Choroid plexus epithelial cell (primary cell): Measurements from ENCODE around the gene LRRC59.

Source experiments
- DNase-seq: peaks from one replicate; pipeline ENCODE4 v3.0.0-alpha.2; 2010; ENCODE audit warnings: low read depth
- H3K4me3 ChIP-seq: 2 replicates; pipeline ENCODE4 v1.5.1; 2011; ENCODE audit warnings: low read depth, mild to moderate bottlenecking, control low read depth, low read length, moderate library complexity
- TF ChIP-seq, protein P1 (sequence below): conservative IDR thresholded peaks from 2 replicates; pipeline ENCODE4 v1.5.1; 2011; ENCODE audit warnings: low read depth, mild to moderate bottlenecking, control low read depth, inconsistent platforms, low read length, moderate library complexity

Gene LRRC59

DNA sequence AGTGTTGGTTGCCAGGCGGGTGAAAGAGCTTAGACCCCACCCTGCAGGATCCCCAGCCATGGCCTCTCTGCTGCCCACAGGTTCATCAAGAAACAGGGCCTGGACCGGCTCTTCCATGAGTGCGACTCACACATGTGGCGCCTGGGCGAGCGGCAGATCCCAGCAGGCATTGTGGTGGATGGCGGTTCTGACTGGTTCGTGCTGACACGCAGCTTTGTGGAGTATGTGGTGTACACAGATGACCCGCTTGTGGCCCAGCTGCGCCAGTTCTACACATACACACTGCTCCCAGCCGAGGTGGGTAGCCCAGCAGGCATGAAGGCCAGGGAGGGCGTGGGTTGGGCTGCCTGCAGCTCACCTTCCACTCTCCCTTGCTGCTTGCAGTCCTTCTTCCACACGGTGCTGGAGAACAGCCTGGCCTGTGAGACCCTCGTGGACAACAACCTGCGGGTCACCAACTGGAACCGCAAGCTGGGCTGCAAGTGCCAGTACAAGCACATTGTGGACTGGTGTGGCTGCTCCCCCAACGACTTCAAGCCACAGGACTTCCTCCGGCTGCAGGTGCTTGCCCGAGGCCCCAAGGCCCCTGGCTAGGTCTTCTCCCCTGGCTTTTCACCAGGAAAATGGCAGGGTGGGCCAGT lies 41.5 kb downstream of the LRRC59 start:
- H3K4me3 ChIP-seq: no peak overlapping the region
- TF ChIP-seq, protein P1, sequence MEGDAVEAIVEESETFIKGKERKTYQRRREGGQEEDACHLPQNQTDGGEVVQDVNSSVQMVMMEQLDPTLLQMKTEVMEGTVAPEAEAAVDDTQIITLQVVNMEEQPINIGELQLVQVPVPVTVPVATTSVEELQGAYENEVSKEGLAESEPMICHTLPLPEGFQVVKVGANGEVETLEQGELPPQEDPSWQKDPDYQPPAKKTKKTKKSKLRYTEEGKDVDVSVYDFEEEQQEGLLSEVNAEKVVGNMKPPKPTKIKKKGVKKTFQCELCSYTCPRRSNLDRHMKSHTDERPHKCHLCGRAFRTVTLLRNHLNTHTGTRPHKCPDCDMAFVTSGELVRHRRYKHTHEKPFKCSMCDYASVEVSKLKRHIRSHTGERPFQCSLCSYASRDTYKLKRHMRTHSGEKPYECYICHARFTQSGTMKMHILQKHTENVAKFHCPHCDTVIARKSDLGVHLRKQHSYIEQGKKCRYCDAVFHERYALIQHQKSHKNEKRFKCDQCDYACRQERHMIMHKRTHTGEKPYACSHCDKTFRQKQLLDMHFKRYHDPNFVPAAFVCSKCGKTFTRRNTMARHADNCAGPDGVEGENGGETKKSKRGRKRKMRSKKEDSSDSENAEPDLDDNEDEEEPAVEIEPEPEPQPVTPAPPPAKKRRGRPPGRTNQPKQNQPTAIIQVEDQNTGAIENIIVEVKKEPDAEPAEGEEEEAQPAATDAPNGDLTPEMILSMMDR: no peak
- no peak for DNase-seq

GRCh38 chr17:50355336-50355700 lies 42.0 kb downstream of the LRRC59 start:
- no peak for DNase-seq
- H3K4me3 ChIP-seq: no peak overlapping the region
- TF ChIP-seq, protein P1: no peak

- DNase-seq: no peak
- TF ChIP-seq, protein P1: no peak
- no peak overlapping the region for H3K4me3 ChIP-seq
Observed at GRCh38 chr17:50354776-50355175, 42.5 kb downstream of the LRRC59 start.

GRCh38 chr17:50354198-50354597 lies 43.1 kb downstream of the LRRC59 start:
- TF ChIP-seq, protein P1: no peak
- no peak overlapping the region for H3K4me3 ChIP-seq
- no peak for DNase-seq

- DNase-seq: no peak
- TF ChIP-seq, protein P1: no peak
- no peak overlapping the region for H3K4me3 ChIP-seq
Observed at GRCh38 chr17:50353600-50354195, 43.6 kb downstream of the LRRC59 start.

DNA sequence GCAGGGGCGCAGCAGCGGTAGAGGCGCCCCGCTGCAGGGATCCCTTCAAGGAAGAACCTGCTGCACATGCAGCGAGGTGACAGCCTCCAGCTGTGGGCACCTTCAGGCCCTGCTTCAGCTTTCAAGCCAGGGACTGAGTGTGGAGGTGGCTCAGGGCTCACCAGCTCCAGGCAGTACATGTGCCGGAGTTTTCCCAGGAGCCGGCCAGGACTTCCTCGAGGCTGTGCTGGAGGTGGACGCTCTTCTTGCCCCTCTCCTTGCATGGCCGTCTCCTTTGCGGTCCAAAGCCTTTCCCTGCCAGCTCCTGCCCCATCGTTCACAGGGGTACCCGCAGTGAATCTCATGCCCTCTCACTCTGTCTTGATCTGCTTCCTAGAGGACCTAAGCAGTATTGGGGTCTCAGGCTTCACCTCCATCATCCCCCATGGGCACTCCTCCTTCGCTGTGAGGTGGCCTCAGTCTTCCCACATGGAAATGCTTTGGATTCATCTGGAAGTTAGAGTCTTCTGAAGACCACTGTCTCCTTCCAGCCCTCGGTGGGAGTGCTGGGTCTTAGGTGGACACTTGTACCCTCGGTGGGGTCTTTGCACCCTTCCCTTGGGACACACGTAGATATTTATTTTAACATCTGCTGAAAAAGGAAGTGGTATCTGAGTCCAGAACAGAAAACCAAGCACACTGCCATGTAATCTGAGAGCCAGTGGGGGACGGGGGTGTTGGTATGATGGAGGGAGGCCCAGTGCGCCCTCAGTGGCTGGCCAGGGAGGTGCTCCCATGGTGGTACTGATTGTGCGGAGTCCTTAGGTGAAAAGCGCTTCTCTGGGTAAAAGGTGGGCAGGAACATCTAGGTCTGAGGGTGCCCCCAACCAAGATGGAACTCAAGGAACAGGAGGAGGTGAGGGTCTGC lies 44.4 kb downstream of the LRRC59 start:
- no peak for DNase-seq
- TF ChIP-seq, protein P1: no peak
- no peak overlapping the region for H3K4me3 ChIP-seq
